ENCODE data around the gene HPS3.
"Not testable (repeated sequence)": the region's sequence is repeated elsewhere in the genome, so short reads cannot be mapped to it uniquely, and the experiment has no call there.

Gene HPS3

GRCh38 chr3:149129326-149130205, at the start of gene HPS3:
Gene HPS3 (plus strand): TSS chr3:149129638. CDS start chr3:149129724, 86 bp downstream.
- DNase-seq = peak; percentile 97

- no peak for DNase-seq
These were observed 49.3 kb upstream of the HPS3 start for GRCh38 chr3:149080011-149080698.

- no peak for DNase-seq
These were observed 48.7 kb upstream of the HPS3 start for GRCh38 chr3:149080699-149081091.

GRCh38 chr3:149081772-149082171, 47.7 kb upstream of the HPS3 start:
- DNase-seq = no peak

GRCh38 chr3:149085828-149086231, 43.6 kb upstream of the HPS3 start:
- DNase-seq = no peak

- peak; percentile 99 for DNase-seq
These were observed 43.0 kb upstream of the HPS3 start, which contains the start of gene HLTF for GRCh38 chr3:149086232-149086988. Gene HLTF (minus strand): TSS chr3:149086533. CDS start chr3:149086336, 197 bp downstream.

GRCh38 chr3:149087208-149087607, 42.2 kb upstream of the HPS3 start:
- no peak for DNase-seq

- peak; percentile 24 for DNase-seq
These were observed 40.0 kb upstream of the HPS3 start for GRCh38 chr3:149089395-149089794.

- no peak for DNase-seq
These were observed 39.0 kb upstream of the HPS3 start for GRCh38 chr3:149090461-149090860.

- no peak for DNase-seq
These were observed 38.5 kb upstream of the HPS3 start for GRCh38 chr3:149090907-149091306.

- no peak for DNase-seq
These were observed 37.5 kb upstream of the HPS3 start for GRCh38 chr3:149091983-149092382.

GRCh38 chr3:149095487-149095886, 34.0 kb upstream of the HPS3 start:
- no peak for DNase-seq

- not testable (repeated sequence) for DNase-seq
These were observed 31.5 kb upstream of the HPS3 start for GRCh38 chr3:149097987-149098386.

- DNase-seq = no peak
These were observed 28.3 kb upstream of the HPS3 start for GRCh38 chr3:149101154-149101553.

GRCh38 chr3:149101641-149102040, 27.8 kb upstream of the HPS3 start:
- DNase-seq = no peak

GRCh38 chr3:149104484-149104883, 25.0 kb upstream of the HPS3 start:
- DNase-seq = no peak

- no peak for DNase-seq
These were observed 15.0 kb upstream of the HPS3 start for GRCh38 chr3:149114458-149114857.

- DNase-seq = no peak
These were observed 14.3 kb upstream of the HPS3 start for GRCh38 chr3:149115114-149115513.

- no peak for DNase-seq
These were observed 10.7 kb upstream of the HPS3 start for GRCh38 chr3:149118724-149119123.

GRCh38 chr3:149119466-149119865, 10.0 kb upstream of the HPS3 start:
- no peak for DNase-seq

- peak; percentile 34 for DNase-seq
These were observed 9.1 kb upstream of the HPS3 start for GRCh38 chr3:149120051-149120972.
